Measurements from ENCODE around the gene RPS6KA4. TPM values are rescaled to one million over a fixed set of nuclear protein-coding genes. Genes with fewer than 3 reads are reported as not detected.
A peak's percentile ranks its signal among the peaks of the same experiment; 100 is the strongest.

RPS6KA4 gene
- total and polyA plus RNA-seq, 10 donors, result 18.8 to 47.5 (median 37.7) TPM

- H3K27me3 ChIP-seq (replicated peaks in 1 of 7), result no peaks in the 10 kb centered on the region
- TF ChIP-seq CTCF (IDR thresholded peaks at IDR 0.05 in 8 of 11, conservative IDR thresholded peaks at IDR 0.05 in 3 of 11) (no peak), POLR2A (IDR thresholded peaks at IDR 0.05) (no peak), POLR2AphosphoS5 (IDR thresholded peaks at IDR 0.05) (peak in 1 of 3 donors; percentile 53)
- DNase-seq, result no peak
- intact Hi-C loops (cut with DNase I; ENCODE audit: low total_unique reads), result no loop called here
- H3K4me3 ChIP-seq, result no peak overlapping the region
- H3K36me3 ChIP-seq, result peaks cover 0 to 78% (median 65%) of the 10 kb centered on the region in 6 donors
- H3K27ac ChIP-seq, result no peak overlapping the region
- H3K4me1 ChIP-seq, result peaks cover 0 to 23% (median 11%) of the 10 kb centered on the region in 6 donors
- H3K9me3 ChIP-seq, result no peaks in the 10 kb centered on the region
- 92 to 96% (median 94%) methylated on average over 61 to 82 of the region's 82 CpGs for WGBS, 5 donors
Observed at GRCh38 chr11:64369440-64370421, 10.8 kb downstream of the RPS6KA4 start.

- Histone ChIP-seq H3K36me3 (peaks cover 0 to 63% (median 50%) of the 10 kb centered on the region in 6 donors), H3K9me3 (no peaks in the 10 kb centered on the region), H3K27me3 (replicated peaks in 1 of 7) (no peaks in the 10 kb centered on the region), H3K27ac (peak overlapping the region in 1 of 8 donors; percentile 21), H3K4me1 (peaks cover 0 to 23% (median 11%) of the 10 kb centered on the region in 6 donors), H3K4me3 (no peak overlapping the region)
- no peak for DNase-seq
- 54 to 83% (median 69%) methylated on average over 7 to 22 of the region's 22 CpGs for WGBS, 5 donors
- TF ChIP-seq POLR2A (IDR thresholded peaks at IDR 0.05), result no peak
- no peak for TF ChIP-seq POLR2AphosphoS5 (IDR thresholded peaks at IDR 0.05)
- TF ChIP-seq CTCF (IDR thresholded peaks at IDR 0.05 in 8 of 11, conservative IDR thresholded peaks at IDR 0.05 in 3 of 11), result no peak
- intact Hi-C loops (cut with DNase I; ENCODE audit: low total_unique reads), result no loop called here
Observed at GRCh38 chr11:64371201-64371600, 12.2 kb downstream of the RPS6KA4 start.

GRCh38 chr11:64372021-64372420 lies 13.1 kb downstream of the RPS6KA4 start:
- Histone ChIP-seq H3K27me3 (replicated peaks in 1 of 7) (no peaks in the 10 kb centered on the region), H3K9me3 (no peaks in the 10 kb centered on the region), H3K4me1 (peaks cover 0 to 23% (median 11%) of the 10 kb centered on the region in 6 donors), H3K27ac (peak overlapping the region in 2 of 8 donors; percentile 21 to 27), H3K4me3 (no peak overlapping the region), H3K36me3 (peaks cover 0 to 55% (median 42%) of the 10 kb centered on the region in 6 donors)
- 91 to 97% (median 96%) methylated on average over 6 of the region's 6 CpGs for WGBS, 5 donors
- no peak for DNase-seq
- intact Hi-C loops (cut with DNase I; ENCODE audit: low total_unique reads), result no loop called here
- TF ChIP-seq POLR2AphosphoS5 (IDR thresholded peaks at IDR 0.05), result peak in 1 of 3 donors; percentile 9
- no peak for TF ChIP-seq CTCF (IDR thresholded peaks at IDR 0.05 in 8 of 11, conservative IDR thresholded peaks at IDR 0.05 in 3 of 11)
